ENCODE results near the gene METTL8. TPM values are rescaled to one million over a fixed set of nuclear protein-coding genes. Genes with fewer than 3 reads are reported as not detected.
A peak's percentile ranks its signal among the peaks of the same experiment; 100 is the strongest.

Gene METTL8
- total RNA-seq, result 10 to 100 TPM in 3 of 4 donors, 1 to 10 TPM in 1; 8.0 to 15.5 (median 12.4) TPM
- 10 to 100 TPM in 1 of 3 donors, 1 to 10 TPM in 2; 3.0 to 10.8 (median 9.9) TPM for polyA plus RNA-seq
- long read RNA-seq, donor 1, full-length matches to known transcripts, result 2 of 4 reads
- long read RNA-seq, donor 1, partial matches to known transcripts, result 0 of 4 reads
- long read RNA-seq, donor 1, other reads (novel, unspliced or antisense), result 2 of 4 reads
- long read RNA-seq, donor 2, partial matches to known transcripts, result 0 of 9 reads
- long read RNA-seq, donor 2, other reads (novel, unspliced or antisense), result 9 of 9 reads

DNA sequence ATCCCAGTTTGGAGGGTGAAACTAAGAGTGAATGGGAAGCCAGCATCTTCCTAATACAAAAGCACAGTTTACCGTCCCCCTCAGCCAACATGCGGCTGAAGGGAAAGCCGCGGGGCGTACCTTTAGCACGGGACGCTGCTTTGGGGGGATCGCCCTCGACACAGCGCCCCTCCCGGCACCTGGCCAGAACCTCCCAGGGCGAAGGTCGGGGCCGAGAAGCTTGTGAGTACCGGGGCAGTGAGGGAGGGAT is at the start of gene METTL8:
Gene METTL8 (minus strand): TSS at position 228 of the 250 bp plus-strand sequence. CDS start 41,805 bp downstream, outside the sequence.
- H3K27me3 ChIP-seq (ENCODE audit: insufficient read depth in 3 of 3, low read length in 2 of 3), result no peaks in the 10 kb centered on the region
- H3K4me3 ChIP-seq, result peak within 1 kb of the TSS; percentile 87
- H3K36me3 ChIP-seq (ENCODE audit: insufficient read depth in 1 of 2, low read depth in 1 of 2), result peaks cover 0 to 31% of the 10 kb centered on the region in 2 donors
- WGBS, 3 donors, result 0 to 1% (median 0%) methylated on average over 15 of the region's 15 CpGs
- peak; percentile 22 for TF ChIP-seq CTCF (IDR thresholded peaks at IDR 0.05)
- no peaks in the 10 kb centered on the region for H3K9me3 ChIP-seq
- peak within 1 kb of the TSS; percentile 98 for H3K27ac ChIP-seq
- DNase-seq (no peak), ATAC-seq (no peak)
- H3K4me1 ChIP-seq, result peaks cover 13% of the 10 kb centered on the region
- intact Hi-C loops (cut with DNase I), result loop anchor here (5.0 kb wide), 2 partner anchors 271 to 461 kb away; partner anchors contain the start of gene TLK1 (in 2 of the 2)

- no peak overlapping the region for H3K4me3 ChIP-seq
These were observed 49.1 kb upstream of the METTL8 start for GRCh38 chr2:171482877-171483276.

GRCh38 chr2:171482308-171482707 is 48.5 kb upstream of the METTL8 start:
- Histone ChIP-seq H3K27me3 (ENCODE audit: insufficient read depth in 3 of 3, low read length in 2 of 3) (no peaks in the 10 kb centered on the region), H3K36me3 (ENCODE audit: insufficient read depth in 1 of 2, low read depth in 1 of 2) (peaks cover 4 to 60% of the 10 kb centered on the region in 2 donors), H3K4me3 (no peak overlapping the region), H3K9me3 (no peaks in the 10 kb centered on the region), H3K4me1 (no peaks in the 10 kb centered on the region), H3K27ac (no peak overlapping the region)
- intact Hi-C loops (cut with DNase I), result no loop called here
- no peak for TF ChIP-seq CTCF (IDR thresholded peaks at IDR 0.05)
- no peak for DNase-seq
- ATAC-seq, result no peak

More at GRCh38 chr2:171482877-171483276, 49.1 kb upstream of the METTL8 start:
- H3K27ac ChIP-seq, result no peak overlapping the region
- TF ChIP-seq CTCF (IDR thresholded peaks at IDR 0.05), result no peak
- DNase-seq, result no peak
- no peaks in the 10 kb centered on the region for H3K4me1 ChIP-seq
- H3K9me3 ChIP-seq, result no peaks in the 10 kb centered on the region
- H3K27me3 ChIP-seq (ENCODE audit: insufficient read depth in 3 of 3, low read length in 2 of 3), result no peaks in the 10 kb centered on the region
- WGBS, 3 donors, result 37 to 59% (median 47%) methylated on average over 3 of the region's 3 CpGs
- ATAC-seq, result peak in 1 of 4 donors; percentile 49
- H3K36me3 ChIP-seq (ENCODE audit: insufficient read depth in 1 of 2, low read depth in 1 of 2), result peaks cover 0 to 54% of the 10 kb centered on the region in 2 donors
- intact Hi-C loops (cut with DNase I), result no loop called here

- no peak overlapping the region for H3K27ac ChIP-seq
- no peak for TF ChIP-seq CTCF (IDR thresholded peaks at IDR 0.05)
- no peaks in the 10 kb centered on the region for H3K27me3 ChIP-seq (ENCODE audit: insufficient read depth in 3 of 3, low read length in 2 of 3)
- WGBS, 3 donors, result 83 to 95% (median 89%) methylated on average over 1 of the region's 1 CpG
- H3K36me3 ChIP-seq (ENCODE audit: insufficient read depth in 1 of 2, low read depth in 1 of 2), result peaks cover 4 to 70% of the 10 kb centered on the region in 2 donors
- intact Hi-C loops (cut with DNase I), result no loop called here
- DNase-seq, result no peak
- no peak for ATAC-seq
- H3K4me1 ChIP-seq, result no peaks in the 10 kb centered on the region
- no peak overlapping the region for H3K4me3 ChIP-seq
- no peaks in the 10 kb centered on the region for H3K9me3 ChIP-seq
These were observed 47.1 kb upstream of the METTL8 start for GRCh38 chr2:171480908-171481307.

Data from psoas muscle (tissue), 8 donors.